WTC11 (cell line): ENCODE measurements around the gene NFIA. TPM values are rescaled to one million over a fixed set of nuclear protein-coding genes. Genes with fewer than 3 reads are reported as not detected.

Experiments
- ATAC-seq: fragments of 200-7000 bp; cut with Tn5 transposase; 2 replicates; pipeline ENCODE4 v1.10.0; 2021; ENCODE audit warnings: mild to moderate bottlenecking, moderate library complexity
- CTCF ChIA-PET: fragments of 300-600 bp; sonication (Branson Sonifier 250); formaldehyde crosslinking; loops from one replicate; lab custom pipeline; 2021; ENCODE audit warnings: antibody characterized with exemption; lab: Charles Lee
- POLR2A ChIA-PET: fragments of 350-600 bp; sonication (Branson Sonifier 250); formaldehyde crosslinking; loops from one replicate; lab custom pipeline; 2021; ENCODE audit warnings: antibody characterized with exemption; lab: Charles Lee
- DNase-seq: peaks from one replicate; pipeline ENCODE4 v3.0.0; 2021; ENCODE audit warnings: low spot score
- H3K27ac Mint-ChIP-seq: 2 replicates; pipeline ENCODE4 v1.8.0; 2021; ENCODE audit warnings: mixed read lengths
- H3K27me3 Mint-ChIP-seq: 2 replicates; pipeline ENCODE4 v1.8.0; 2021; ENCODE audit warnings: low read depth, mild to moderate bottlenecking, moderate library complexity, mixed read lengths
- H3K36me3 Mint-ChIP-seq: 2 replicates; pipeline ENCODE4 v1.8.0; 2021; ENCODE audit warnings: mixed read lengths
- H3K4me1 Mint-ChIP-seq: 2 replicates; pipeline ENCODE4 v1.8.0; 2022; ENCODE audit warnings: mixed read lengths
- H3K4me3 Mint-ChIP-seq: 2 replicates; pipeline ENCODE4 v1.8.0; 2021; ENCODE audit warnings: mild to moderate bottlenecking, moderate library complexity, mixed read lengths
- H3K9me3 Mint-ChIP-seq: 2 replicates; pipeline ENCODE4 v1.8.0; 2021; ENCODE audit warnings: mixed read lengths
- CREM ChIP-seq: sonication (generic); formaldehyde crosslinking; IDR thresholded peaks from 2 replicates; pipeline ENCODE4 v1.8.1; 2022; ENCODE audit warnings: mild to moderate bottlenecking, missing genetic modification reagents, moderate library complexity
- EMX1 ChIP-seq: fragments of 250-450 bp; sonication (Bioruptor Pico); IDR thresholded peaks from 2 replicates; pipeline ENCODE4 v1.8.0; 2021; ENCODE audit warnings: mild to moderate bottlenecking
- FOXP1 ChIP-seq: sonication (generic); formaldehyde crosslinking; IDR thresholded peaks from 2 replicates; pipeline ENCODE4 v1.8.0; 2022; ENCODE audit warnings: missing genetic modification reagents, mild to moderate bottlenecking, moderate library complexity, borderline replicate concordance
- GTF2I ChIP-seq: fragments of 250-450 bp; sonication (Bioruptor Pico); conservative IDR thresholded peaks from 2 replicates; pipeline ENCODE4 v1.4.0; 2021; ENCODE audit warnings: mild to moderate bottlenecking
- HMGA2 ChIP-seq: fragments of 250-450 bp; sonication (Bioruptor Pico); IDR thresholded peaks from 2 replicates; pipeline ENCODE4 v1.4.0; 2021; ENCODE audit warnings: mild to moderate bottlenecking, moderate library complexity
- JUN ChIP-seq: sonication (generic); formaldehyde crosslinking; IDR thresholded peaks from 2 replicates; pipeline ENCODE4 v1.8.0; 2023; ENCODE audit warnings: mild to moderate bottlenecking, missing genetic modification reagents
- MXD4 ChIP-seq: fragments of 250-450 bp; sonication (Bioruptor Pico); IDR thresholded peaks from 2 replicates; pipeline ENCODE4 v1.8.0; 2021; ENCODE audit warnings: mild to moderate bottlenecking, moderate library complexity, borderline replicate concordance
- NFYB ChIP-seq: sonication (generic); formaldehyde crosslinking; conservative IDR thresholded peaks from 2 replicates; pipeline ENCODE4 v1.8.0; 2022; ENCODE audit warnings: low read depth, missing genetic modification reagents
- TCF7 ChIP-seq: sonication (generic); formaldehyde crosslinking; IDR thresholded peaks from 2 replicates; pipeline ENCODE4 v1.8.0; 2022; ENCODE audit warnings: mild to moderate bottlenecking, low read depth, missing genetic modification reagents, moderate library complexity
- ZNF138 ChIP-seq: sonication (generic); formaldehyde crosslinking; conservative IDR thresholded peaks from 2 replicates; pipeline ENCODE4 v1.8.1; 2022; ENCODE audit warnings: mild to moderate bottlenecking, moderate library complexity, missing genetic modification reagents
- ZNF232 ChIP-seq: sonication (generic); formaldehyde crosslinking; IDR thresholded peaks from 2 replicates; pipeline ENCODE4 v1.8.0; 2022; ENCODE audit warnings: mild to moderate bottlenecking, missing genetic modification reagents
- ZNF263 ChIP-seq: sonication (generic); formaldehyde crosslinking; IDR thresholded peaks from 2 replicates; pipeline ENCODE4 v1.8.1; 2022; ENCODE audit warnings: low read depth, mild to moderate bottlenecking, moderate library complexity, missing genetic modification reagents
- total RNA-seq: library from RNA; stranded (reverse); gene quantifications from 3 replicates; pipeline ENCODE4 v1.2.3, GENCODE V29; 2021
- TF ChIP-seq, protein P1 (sequence below): fragments of 250-450 bp; sonication (Bioruptor Pico); IDR thresholded peaks from 2 replicates; pipeline ENCODE4 v1.9.0; 2021; ENCODE audit warnings: mild to moderate bottlenecking, borderline replicate concordance
- TF ChIP-seq, protein P2 (sequence below): sonication (generic); formaldehyde crosslinking; IDR thresholded peaks from 2 replicates; pipeline ENCODE4 v1.8.1; 2022; ENCODE audit warnings: mild to moderate bottlenecking, moderate library complexity, missing genetic modification reagents
- TF ChIP-seq, protein P3 (sequence below): sonication (generic); formaldehyde crosslinking; IDR thresholded peaks from 2 replicates; pipeline ENCODE4 v1.8.1; 2022; ENCODE audit warnings: low read depth, mild to moderate bottlenecking, moderate library complexity, missing genetic modification reagents, borderline replicate concordance
- TF ChIP-seq, protein P4 (sequence below): sonication (generic); formaldehyde crosslinking; IDR thresholded peaks from 2 replicates; pipeline ENCODE4 v1.8.0; 2023; ENCODE audit warnings: missing genetic modification reagents
- TF ChIP-seq, protein P5 (sequence below): sonication (generic); formaldehyde crosslinking; IDR thresholded peaks from 2 replicates; pipeline ENCODE4 v1.8.0; 2023; ENCODE audit warnings: missing genetic modification reagents, mild to moderate bottlenecking, borderline replicate concordance

NFIA gene
- total RNA-seq, 1 experiment from 2014 or later = 16.7 TPM

DNA sequence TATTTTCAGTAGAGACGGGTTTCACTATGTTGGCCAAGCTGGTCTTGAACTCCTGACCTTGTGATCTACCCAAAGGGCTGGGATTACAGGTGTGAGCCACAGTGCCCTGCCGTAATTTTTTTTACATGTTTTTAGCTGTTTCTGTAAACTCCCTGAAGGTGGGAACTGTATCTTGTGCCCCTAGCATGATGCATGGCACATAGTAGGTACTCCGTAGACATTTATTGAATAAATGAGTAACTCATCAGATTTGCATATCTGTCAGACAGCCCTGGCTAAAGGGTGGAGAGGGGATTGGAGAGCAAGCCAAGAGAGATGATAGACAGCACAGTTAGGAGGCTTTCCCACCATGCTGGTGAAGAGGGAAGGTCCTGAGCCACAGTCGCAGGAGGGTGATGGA, 247.2 kb downstream of the NFIA start (continued):
- TF ChIP-seq HMGA2 (CRISPR knock-in tag) (no peak), MXD4 (CRISPR knock-in tag) (no peak), TCF7 (CRISPR knock-in tag) (no peak), GTF2I (CRISPR knock-in tag) (no peak), NFYB (CRISPR knock-in tag) (no peak)

DNA sequence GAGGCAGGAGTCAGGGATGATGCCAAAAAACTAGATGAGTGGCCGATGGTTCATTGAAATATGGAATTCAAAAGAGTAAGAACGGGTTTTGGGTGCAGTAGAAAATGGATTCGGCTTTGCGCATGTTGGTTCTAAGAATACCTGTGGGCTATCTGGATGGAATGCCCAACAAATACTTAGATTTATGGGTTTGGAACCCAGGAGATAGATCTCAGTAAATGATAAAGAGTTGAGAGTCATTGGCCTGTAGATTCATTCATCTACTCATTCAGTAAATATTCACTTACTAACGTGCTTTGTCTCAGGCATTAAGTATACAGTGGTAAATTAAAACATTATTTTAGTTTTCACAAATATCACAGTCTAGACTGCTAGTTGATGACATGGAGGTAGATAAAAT, 247.7 kb downstream of the NFIA start:
- Mint-ChIP-seq H3K4me3 (no peak overlapping the region), H3K36me3 (peaks cover 3% of the 10 kb centered on the region; the same call in 1 of the 2 replicates), H3K27me3 (no peaks in the 10 kb centered on the region), H3K4me1 (peaks cover 4% of the 10 kb centered on the region), H3K9me3 (peaks cover 5% of the 10 kb centered on the region; the same call in 1 of the 2 replicates), H3K27ac (no peak overlapping the region)
- no peak for ATAC-seq
- POLR2A ChIA-PET = no interaction called here
- TF ChIP-seq FOXP1 (CRISPR knock-in tag) (no peak), ZNF138 (CRISPR knock-in tag) (no peak), JUN (CRISPR knock-in tag) (no peak)
- TF ChIP-seq, protein P1, sequence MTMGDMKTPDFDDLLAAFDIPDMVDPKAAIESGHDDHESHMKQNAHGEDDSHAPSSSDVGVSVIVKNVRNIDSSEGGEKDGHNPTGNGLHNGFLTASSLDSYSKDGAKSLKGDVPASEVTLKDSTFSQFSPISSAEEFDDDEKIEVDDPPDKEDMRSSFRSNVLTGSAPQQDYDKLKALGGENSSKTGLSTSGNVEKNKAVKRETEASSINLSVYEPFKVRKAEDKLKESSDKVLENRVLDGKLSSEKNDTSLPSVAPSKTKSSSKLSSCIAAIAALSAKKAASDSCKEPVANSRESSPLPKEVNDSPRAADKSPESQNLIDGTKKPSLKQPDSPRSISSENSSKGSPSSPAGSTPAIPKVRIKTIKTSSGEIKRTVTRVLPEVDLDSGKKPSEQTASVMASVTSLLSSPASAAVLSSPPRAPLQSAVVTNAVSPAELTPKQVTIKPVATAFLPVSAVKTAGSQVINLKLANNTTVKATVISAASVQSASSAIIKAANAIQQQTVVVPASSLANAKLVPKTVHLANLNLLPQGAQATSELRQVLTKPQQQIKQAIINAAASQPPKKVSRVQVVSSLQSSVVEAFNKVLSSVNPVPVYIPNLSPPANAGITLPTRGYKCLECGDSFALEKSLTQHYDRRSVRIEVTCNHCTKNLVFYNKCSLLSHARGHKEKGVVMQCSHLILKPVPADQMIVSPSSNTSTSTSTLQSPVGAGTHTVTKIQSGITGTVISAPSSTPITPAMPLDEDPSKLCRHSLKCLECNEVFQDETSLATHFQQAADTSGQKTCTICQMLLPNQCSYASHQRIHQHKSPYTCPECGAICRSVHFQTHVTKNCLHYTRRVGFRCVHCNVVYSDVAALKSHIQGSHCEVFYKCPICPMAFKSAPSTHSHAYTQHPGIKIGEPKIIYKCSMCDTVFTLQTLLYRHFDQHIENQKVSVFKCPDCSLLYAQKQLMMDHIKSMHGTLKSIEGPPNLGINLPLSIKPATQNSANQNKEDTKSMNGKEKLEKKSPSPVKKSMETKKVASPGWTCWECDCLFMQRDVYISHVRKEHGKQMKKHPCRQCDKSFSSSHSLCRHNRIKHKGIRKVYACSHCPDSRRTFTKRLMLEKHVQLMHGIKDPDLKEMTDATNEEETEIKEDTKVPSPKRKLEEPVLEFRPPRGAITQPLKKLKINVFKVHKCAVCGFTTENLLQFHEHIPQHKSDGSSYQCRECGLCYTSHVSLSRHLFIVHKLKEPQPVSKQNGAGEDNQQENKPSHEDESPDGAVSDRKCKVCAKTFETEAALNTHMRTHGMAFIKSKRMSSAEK (CRISPR knock-in tag) = no peak
- CTCF ChIA-PET = no interaction called here
- DNase-seq = no peak

DNA sequence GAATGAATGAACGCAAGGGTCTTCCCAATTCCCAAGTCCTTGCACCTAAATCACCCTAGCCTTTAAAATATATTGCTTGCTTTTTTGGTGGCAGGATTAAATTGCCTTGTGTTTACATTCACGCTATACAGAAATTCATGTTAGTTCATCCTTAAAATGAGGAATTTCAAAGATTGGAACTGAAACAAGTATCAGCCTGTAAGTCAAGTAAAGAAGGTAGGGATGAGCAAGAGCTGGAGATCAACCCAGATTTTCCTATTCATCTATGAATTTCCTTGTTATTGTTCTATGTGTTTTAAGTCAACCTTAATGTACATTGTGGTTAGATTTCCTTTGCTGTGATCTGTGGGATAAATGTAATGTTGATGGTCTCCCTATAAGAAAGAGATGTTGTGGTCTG, 248.2 kb downstream of the NFIA start:
- ATAC-seq (no peak), DNase-seq (no peak)
- POLR2A ChIA-PET = no interaction called here
- Mint-ChIP-seq H3K36me3 (peaks cover 3% of the 10 kb centered on the region; the same call in 1 of the 2 replicates), H3K27me3 (no peaks in the 10 kb centered on the region), H3K27ac (no peak overlapping the region), H3K4me3 (no peak overlapping the region), H3K9me3 (peaks cover 5% of the 10 kb centered on the region; the same call in 1 of the 2 replicates), H3K4me1 (peaks cover 5% of the 10 kb centered on the region)
- CTCF ChIA-PET = no interaction called here
- TF ChIP-seq EMX1 (CRISPR knock-in tag) (no peak), GTF2I (CRISPR knock-in tag) (no peak), ZNF232 (no peak), CREM (CRISPR knock-in tag) (no peak), ZNF263 (CRISPR knock-in tag) (no peak)
- TF ChIP-seq, protein P2, sequence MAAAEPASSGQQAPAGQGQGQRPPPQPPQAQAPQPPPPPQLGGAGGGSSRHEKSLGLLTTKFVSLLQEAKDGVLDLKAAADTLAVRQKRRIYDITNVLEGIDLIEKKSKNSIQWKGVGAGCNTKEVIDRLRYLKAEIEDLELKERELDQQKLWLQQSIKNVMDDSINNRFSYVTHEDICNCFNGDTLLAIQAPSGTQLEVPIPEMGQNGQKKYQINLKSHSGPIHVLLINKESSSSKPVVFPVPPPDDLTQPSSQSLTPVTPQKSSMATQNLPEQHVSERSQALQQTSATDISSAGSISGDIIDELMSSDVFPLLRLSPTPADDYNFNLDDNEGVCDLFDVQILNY (CRISPR knock-in tag) = no peak
- TF ChIP-seq, protein P3, sequence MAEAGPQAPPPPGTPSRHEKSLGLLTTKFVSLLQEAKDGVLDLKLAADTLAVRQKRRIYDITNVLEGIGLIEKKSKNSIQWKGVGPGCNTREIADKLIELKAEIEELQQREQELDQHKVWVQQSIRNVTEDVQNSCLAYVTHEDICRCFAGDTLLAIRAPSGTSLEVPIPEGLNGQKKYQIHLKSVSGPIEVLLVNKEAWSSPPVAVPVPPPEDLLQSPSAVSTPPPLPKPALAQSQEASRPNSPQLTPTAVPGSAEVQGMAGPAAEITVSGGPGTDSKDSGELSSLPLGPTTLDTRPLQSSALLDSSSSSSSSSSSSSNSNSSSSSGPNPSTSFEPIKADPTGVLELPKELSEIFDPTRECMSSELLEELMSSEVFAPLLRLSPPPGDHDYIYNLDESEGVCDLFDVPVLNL (CRISPR knock-in tag) = no peak
- TF ChIP-seq, protein P4, sequence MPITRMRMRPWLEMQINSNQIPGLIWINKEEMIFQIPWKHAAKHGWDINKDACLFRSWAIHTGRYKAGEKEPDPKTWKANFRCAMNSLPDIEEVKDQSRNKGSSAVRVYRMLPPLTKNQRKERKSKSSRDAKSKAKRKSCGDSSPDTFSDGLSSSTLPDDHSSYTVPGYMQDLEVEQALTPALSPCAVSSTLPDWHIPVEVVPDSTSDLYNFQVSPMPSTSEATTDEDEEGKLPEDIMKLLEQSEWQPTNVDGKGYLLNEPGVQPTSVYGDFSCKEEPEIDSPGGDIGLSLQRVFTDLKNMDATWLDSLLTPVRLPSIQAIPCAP = no peak
- TF ChIP-seq, protein P1 (CRISPR knock-in tag) = no peak
- TF ChIP-seq, protein P5, sequence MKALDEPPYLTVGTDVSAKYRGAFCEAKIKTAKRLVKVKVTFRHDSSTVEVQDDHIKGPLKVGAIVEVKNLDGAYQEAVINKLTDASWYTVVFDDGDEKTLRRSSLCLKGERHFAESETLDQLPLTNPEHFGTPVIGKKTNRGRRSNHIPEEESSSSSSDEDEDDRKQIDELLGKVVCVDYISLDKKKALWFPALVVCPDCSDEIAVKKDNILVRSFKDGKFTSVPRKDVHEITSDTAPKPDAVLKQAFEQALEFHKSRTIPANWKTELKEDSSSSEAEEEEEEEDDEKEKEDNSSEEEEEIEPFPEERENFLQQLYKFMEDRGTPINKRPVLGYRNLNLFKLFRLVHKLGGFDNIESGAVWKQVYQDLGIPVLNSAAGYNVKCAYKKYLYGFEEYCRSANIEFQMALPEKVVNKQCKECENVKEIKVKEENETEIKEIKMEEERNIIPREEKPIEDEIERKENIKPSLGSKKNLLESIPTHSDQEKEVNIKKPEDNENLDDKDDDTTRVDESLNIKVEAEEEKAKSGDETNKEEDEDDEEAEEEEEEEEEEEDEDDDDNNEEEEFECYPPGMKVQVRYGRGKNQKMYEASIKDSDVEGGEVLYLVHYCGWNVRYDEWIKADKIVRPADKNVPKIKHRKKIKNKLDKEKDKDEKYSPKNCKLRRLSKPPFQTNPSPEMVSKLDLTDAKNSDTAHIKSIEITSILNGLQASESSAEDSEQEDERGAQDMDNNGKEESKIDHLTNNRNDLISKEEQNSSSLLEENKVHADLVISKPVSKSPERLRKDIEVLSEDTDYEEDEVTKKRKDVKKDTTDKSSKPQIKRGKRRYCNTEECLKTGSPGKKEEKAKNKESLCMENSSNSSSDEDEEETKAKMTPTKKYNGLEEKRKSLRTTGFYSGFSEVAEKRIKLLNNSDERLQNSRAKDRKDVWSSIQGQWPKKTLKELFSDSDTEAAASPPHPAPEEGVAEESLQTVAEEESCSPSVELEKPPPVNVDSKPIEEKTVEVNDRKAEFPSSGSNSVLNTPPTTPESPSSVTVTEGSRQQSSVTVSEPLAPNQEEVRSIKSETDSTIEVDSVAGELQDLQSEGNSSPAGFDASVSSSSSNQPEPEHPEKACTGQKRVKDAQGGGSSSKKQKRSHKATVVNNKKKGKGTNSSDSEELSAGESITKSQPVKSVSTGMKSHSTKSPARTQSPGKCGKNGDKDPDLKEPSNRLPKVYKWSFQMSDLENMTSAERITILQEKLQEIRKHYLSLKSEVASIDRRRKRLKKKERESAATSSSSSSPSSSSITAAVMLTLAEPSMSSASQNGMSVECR (CRISPR knock-in tag) = no peak
